Neuronal stem cell (in vitro differentiated cells): ENCODE results near the gene LRP1.

Experiments
- DNase-seq: peaks from one replicate; pipeline ENCODE4 v3.0.0-alpha.2; 2013; ENCODE audit warnings: low spot score
- H2AFZ ChIP-seq: one replicate; pipeline ENCODE4 v1.6.1; 2013; ENCODE audit warnings: mild to moderate bottlenecking, low read length, inconsistent platforms
- H2AK5ac ChIP-seq: 2 replicates; pipeline ENCODE4 v1.6.1; 2013; ENCODE audit warnings: low read depth, mild to moderate bottlenecking, inconsistent platforms, low read length, moderate library complexity, mixed read lengths
- H2BK120ac ChIP-seq: 2 replicates; pipeline ENCODE4 v1.6.1; 2013; ENCODE audit warnings: low read depth, mild to moderate bottlenecking, inconsistent platforms, low read length, moderate library complexity, mixed read lengths
- H2BK12ac ChIP-seq: one replicate; pipeline ENCODE4 v1.6.1; 2013; ENCODE audit warnings: low read length, inconsistent platforms
- H2BK15ac ChIP-seq: 2 replicates; pipeline ENCODE4 v1.6.1; 2013; ENCODE audit warnings: mild to moderate bottlenecking, low read length, inconsistent platforms, mixed read lengths
- H2BK5ac ChIP-seq: one replicate; pipeline ENCODE4 v1.6.1; 2013; ENCODE audit warnings: inconsistent platforms, mild to moderate bottlenecking, low read length, moderate library complexity
- H3K14ac ChIP-seq: one replicate; pipeline ENCODE4 v1.6.1; 2013; ENCODE audit warnings: low read length, inconsistent platforms
- H3K18ac ChIP-seq: 2 replicates; pipeline ENCODE4 v1.6.1; 2013; ENCODE audit warnings: low read length, inconsistent platforms
- H3K23ac ChIP-seq: 2 replicates; pipeline ENCODE4 v1.6.1; 2013; ENCODE audit warnings: low read depth, mild to moderate bottlenecking, mixed read lengths, low read length, inconsistent platforms; ENCODE audit not compliant: poor library complexity
- H3K27ac ChIP-seq: replicated peaks from 3 replicates; pipeline ENCODE4 v1.5.1; 2013; ENCODE audit warnings: low read length, inconsistent platforms
- H3K27me3 ChIP-seq, 3 experiments: 2 replicates each; pipeline ENCODE4 v1.6.1; 2013; ENCODE audit warnings: low read length in 3 of 3, mild to moderate bottlenecking in 2 of 3, inconsistent platforms in 1 of 3, low read depth in 1 of 3, mixed read lengths in 1 of 3, moderate library complexity in 1 of 3; ENCODE audit not compliant: control insufficient read depth in 3 of 3, insufficient read depth in 3 of 3
- H3K36me3 ChIP-seq, 2 donors: replicated peaks in 1 of 2; 2 replicates each; pipeline ENCODE4 v1.6.1; 2013; ENCODE audit warnings: low read length in 2 of 2; ENCODE audit not compliant: control insufficient read depth in 2 of 2, insufficient read depth in 2 of 2
- H3K4ac ChIP-seq: 2 replicates; pipeline ENCODE4 v1.6.1; 2013; ENCODE audit warnings: inconsistent platforms, mild to moderate bottlenecking, low read length, moderate library complexity
- H3K4me1 ChIP-seq, 2 donors: 1 replicate in 1 of 2; 2 replicates in 1 of 2; pipeline ENCODE4 v1.6.1; 2013; ENCODE audit warnings: low read length in 2 of 2, low read depth in 1 of 2; ENCODE audit not compliant: control insufficient read depth in 2 of 2, insufficient read depth in 1 of 2
- H3K4me2 ChIP-seq: one replicate; pipeline ENCODE4 v1.6.1; 2013; ENCODE audit warnings: mild to moderate bottlenecking, low read length, inconsistent platforms; ENCODE audit not compliant: insufficient read depth, poor library complexity, severe bottlenecking
- H3K4me3 ChIP-seq, 2 donors: 2 replicates each; pipeline ENCODE4 v1.5.1; 2013; ENCODE audit warnings: low read length in 2 of 2, mild to moderate bottlenecking in 2 of 2, inconsistent platforms in 1 of 2, moderate library complexity in 1 of 2
- H3K79me1 ChIP-seq: one replicate; pipeline ENCODE4 v1.6.1; 2013; ENCODE audit warnings: low read depth, mild to moderate bottlenecking, inconsistent platforms, low read length, moderate library complexity
- H3K9ac ChIP-seq: one replicate; pipeline ENCODE4 v1.6.1; 2013; ENCODE audit warnings: mild to moderate bottlenecking, low read depth, low read length, inconsistent platforms; ENCODE audit not compliant: poor library complexity
- H3K9me3 ChIP-seq, 2 donors: replicated peaks in 1 of 2; 2 replicates each; pipeline versions ENCODE3 to v1.6.1; 2013; ENCODE audit warnings: low read length in 2 of 2, mild to moderate bottlenecking in 2 of 2, inconsistent platforms in 1 of 2, low read depth in 1 of 2, mixed read lengths in 1 of 2, moderate library complexity in 1 of 2; ENCODE audit not compliant: control insufficient read depth in 2 of 2, insufficient read depth in 1 of 2
- H4K8ac ChIP-seq: one replicate; pipeline ENCODE4 v1.6.1; 2013; ENCODE audit warnings: low read depth, mild to moderate bottlenecking, inconsistent platforms, low read length, moderate library complexity
- H4K91ac ChIP-seq: one replicate; pipeline ENCODE4 v1.6.1; 2013; ENCODE audit warnings: low read length, low read depth, mild to moderate bottlenecking, inconsistent platforms; ENCODE audit not compliant: poor library complexity
- WGBS, 2 donors: extraction: QIAGEN DNeasy Blood & Tissue Kit; methylation state at CpG; one replicate each; pipeline ENCODE4 v1.1.7; 2013; ENCODE audit warnings: missing lambda C conversion rate in 2 of 2, mixed read lengths in 1 of 2; ENCODE audit not compliant: insufficient read length in 2 of 2, insufficient replicate concordance in 1 of 2; ENCODE audit errors: extremely low coverage in 2 of 2; 5-methylcytosine and 5-hydroxymethylcytosine counted together

Gene LRP1

GRCh38 chr12:57111031-57111734 is 17.1 kb upstream of the LRP1 start, which contains the start of gene STAT6:
STAT6 (minus strand) TSS chr12:57111362; CDS start chr12:57108278, 3,084 bp downstream.
- Histone ChIP-seq H2BK120ac (peak within 1 kb of the TSS; percentile 93), H3K4me1 (peaks cover 8 to 19% of the 10 kb centered on the region in 2 donors), H2BK15ac (peak within 1 kb of the TSS; percentile 97), H3K4ac (peak within 1 kb of the TSS; percentile 80), H3K9ac (peak within 1 kb of the TSS; percentile 80), H3K27ac (peak within 1 kb of the TSS; percentile 96), H2AFZ (peak within 1 kb of the TSS; percentile 74), H3K18ac (peak within 1 kb of the TSS; percentile 97), H3K4me3 (peak within 1 kb of the TSS; percentile 66 to 70), H4K8ac (peak within 1 kb of the TSS; percentile 93), H2BK12ac (peak within 1 kb of the TSS; percentile 93), H3K79me1 (no peaks in the 10 kb centered on the region), H3K4me2 (peak within 1 kb of the TSS; percentile 92), H3K36me3 (peaks cover 0 to 25% of the 10 kb centered on the region in 2 donors), H3K9me3 (no peaks in the 10 kb centered on the region), H3K14ac (peak within 1 kb of the TSS; percentile 72), H2BK5ac (peak within 1 kb of the TSS; percentile 58), H3K27me3 (no peaks in the 10 kb centered on the region), H2AK5ac (peak within 1 kb of the TSS; percentile 87), H3K23ac (peak within 1 kb of the TSS; percentile 66), H4K91ac (peak within 1 kb of the TSS; percentile 99)
- DNase-seq: no peak
- no CpG with 5 or more reads among the region's 13 CpGs for WGBS, 2 donors

GRCh38 chr12:57112492-57113294 is 15.6 kb upstream of the LRP1 start:
- no peak overlapping the region for H2AK5ac ChIP-seq
- H3K36me3 ChIP-seq: peaks cover 0 to 10% of the 10 kb centered on the region in 2 donors
- H3K27me3 ChIP-seq: no peaks in the 10 kb centered on the region
- peaks cover 8 to 19% of the 10 kb centered on the region in 2 donors for H3K4me1 ChIP-seq
- DNase-seq: no peak
- H2BK15ac ChIP-seq: no peak overlapping the region
- H3K27ac ChIP-seq: no peak overlapping the region
- no peak overlapping the region for H3K23ac ChIP-seq
- no peak overlapping the region for H4K8ac ChIP-seq
- WGBS, 2 donors: no CpG with 5 or more reads among the region's 9 CpGs
- H2BK120ac ChIP-seq: no peak overlapping the region
- no peak overlapping the region for H3K4ac ChIP-seq
- peak overlapping the region; percentile 46 for H3K18ac ChIP-seq
- no peak overlapping the region for H3K9ac ChIP-seq
- H2BK5ac ChIP-seq: no peak overlapping the region
- peak overlapping the region; percentile 92 for H3K4me2 ChIP-seq
- peak overlapping the region; percentile 74 for H2AFZ ChIP-seq
- peak overlapping the region; percentile 42 for H2BK12ac ChIP-seq
- H3K9me3 ChIP-seq: no peaks in the 10 kb centered on the region
- no peak overlapping the region for H3K14ac ChIP-seq
- no peaks in the 10 kb centered on the region for H3K79me1 ChIP-seq
- H4K91ac ChIP-seq: no peak overlapping the region
- H3K4me3 ChIP-seq: peak overlapping the region; percentile 3 to 66

DNA sequence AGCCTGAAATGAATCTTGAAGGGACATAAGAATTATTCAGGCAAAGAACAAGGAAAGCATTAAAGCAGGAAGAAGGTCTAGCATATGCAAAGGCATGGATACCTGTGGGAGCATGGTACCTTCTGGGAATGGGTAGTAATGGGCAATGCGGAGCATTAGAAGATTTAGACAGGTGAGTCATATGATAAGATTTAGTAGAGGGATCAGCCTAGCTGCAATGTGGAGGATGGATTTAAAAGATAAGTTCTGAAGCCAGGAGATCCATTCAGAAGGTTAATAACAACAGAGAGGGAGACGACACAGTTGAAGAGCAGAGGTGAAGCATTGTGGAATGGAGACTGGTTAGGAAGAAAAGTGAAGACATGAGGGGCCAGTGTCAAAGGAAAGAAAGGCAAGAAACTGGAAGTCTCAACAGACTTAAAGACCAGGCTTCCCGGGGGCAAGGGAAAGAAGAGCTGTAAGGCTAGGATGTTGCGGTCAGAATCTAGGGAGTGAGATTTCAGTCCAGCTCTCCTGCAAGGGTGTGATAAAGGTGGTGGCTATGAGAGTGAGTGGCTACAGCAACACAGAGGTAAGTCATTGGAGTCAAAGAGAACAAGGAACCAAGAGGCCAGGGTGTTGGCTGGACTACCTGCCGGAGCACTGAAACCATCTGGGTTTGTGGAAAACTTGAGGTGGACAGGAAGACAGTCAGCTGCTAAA is 11.6 kb upstream of the LRP1 start:
- WGBS, 2 donors: no CpG with 5 or more reads among the region's 5 CpGs
- no peak overlapping the region for H3K9ac ChIP-seq
- no peak overlapping the region for H2AK5ac ChIP-seq
- no peak overlapping the region for H4K8ac ChIP-seq
- DNase-seq: no peak
- no peak overlapping the region for H2BK15ac ChIP-seq
- no peak overlapping the region for H3K27ac ChIP-seq
- H4K91ac ChIP-seq: no peak overlapping the region
- H2BK120ac ChIP-seq: no peak overlapping the region
- H3K4me2 ChIP-seq: no peak overlapping the region
- H2AFZ ChIP-seq: no peak overlapping the region
- H3K36me3 ChIP-seq: no peaks in the 10 kb centered on the region
- H3K4ac ChIP-seq: no peak overlapping the region
- no peak overlapping the region for H2BK5ac ChIP-seq
- H3K27me3 ChIP-seq: no peaks in the 10 kb centered on the region
- no peak overlapping the region for H2BK12ac ChIP-seq
- H3K79me1 ChIP-seq: no peaks in the 10 kb centered on the region
- no peak overlapping the region for H3K18ac ChIP-seq
- peaks cover 0 to 2% of the 10 kb centered on the region in 2 donors for H3K9me3 ChIP-seq
- H3K4me1 ChIP-seq: peaks cover 2 to 4% of the 10 kb centered on the region in 2 donors
- H3K14ac ChIP-seq: no peak overlapping the region
- no peak overlapping the region for H3K23ac ChIP-seq
- H3K4me3 ChIP-seq: no peak overlapping the region
